Endodermal cell (in vitro differentiated cells): Measurements from ENCODE around the gene CNIH2. TPM values are rescaled to one million over a fixed set of nuclear protein-coding genes. Genes with fewer than 3 reads are reported as not detected.

Source experiments
- DNase-seq: peaks from one replicate; pipeline ENCODE4 v3.0.0-alpha.2; 2017
- H3K27ac ChIP-seq: 2 replicates; pipeline ENCODE4 v1.5.1; 2013; ENCODE audit warnings: mild to moderate bottlenecking, low read depth, low read length, moderate library complexity
- H3K27me3 ChIP-seq: 2 replicates; pipeline ENCODE4 v1.6.1; 2013; ENCODE audit warnings: mild to moderate bottlenecking, low read length, moderate library complexity; ENCODE audit not compliant: insufficient read depth, control insufficient read depth, poor library complexity, severe bottlenecking
- H3K36me3 ChIP-seq: 2 replicates; pipeline ENCODE4 v1.7.0; 2013; ENCODE audit warnings: mild to moderate bottlenecking, low read length, moderate library complexity; ENCODE audit not compliant: control insufficient read depth, insufficient read depth
- H3K4me1 ChIP-seq: one replicate; pipeline ENCODE4 v1.7.0; 2013; ENCODE audit warnings: low read length; ENCODE audit not compliant: control insufficient read depth, insufficient read depth
- H3K4me3 ChIP-seq: 2 replicates; pipeline ENCODE4 v1.5.1; 2013; ENCODE audit warnings: mild to moderate bottlenecking, low read length, moderate library complexity
- H3K9ac ChIP-seq: 2 replicates; pipeline ENCODE4 v1.6.1; 2013; ENCODE audit warnings: mild to moderate bottlenecking, low read length, moderate library complexity; ENCODE audit not compliant: poor library complexity, severe bottlenecking; ENCODE audit errors: extremely low read depth
- H3K9me3 ChIP-seq: 2 replicates; pipeline ENCODE4 v1.6.1; 2013; ENCODE audit warnings: mild to moderate bottlenecking, low read length, moderate library complexity; ENCODE audit not compliant: control insufficient read depth
- H3K27ac Mint-ChIP-seq: 2 replicates; pipeline ENCODE4 v1.8.0; 2020; ENCODE audit warnings: mixed read lengths
- H3K27me3 Mint-ChIP-seq: 2 replicates; pipeline ENCODE4 v1.8.0; 2021; ENCODE audit warnings: mild to moderate bottlenecking, mixed read lengths; ENCODE audit not compliant: insufficient read depth
- H3K36me3 Mint-ChIP-seq: 2 replicates; pipeline ENCODE4 v1.8.0; 2020; ENCODE audit warnings: low read depth, mixed read lengths
- H3K4me1 Mint-ChIP-seq: 2 replicates; pipeline ENCODE4 v1.8.0; 2020; ENCODE audit warnings: mixed read lengths
- H3K4me3 Mint-ChIP-seq: 2 replicates; pipeline ENCODE4 v1.8.0; 2020; ENCODE audit warnings: mild to moderate bottlenecking, moderate library complexity, mixed read lengths
- H3K9me3 Mint-ChIP-seq: 2 replicates; pipeline ENCODE4 v1.8.0; 2020; ENCODE audit warnings: mild to moderate bottlenecking, mixed read lengths
- WGBS, 2 experiments: methylation state at CpG; one replicate each; pipeline versions ENCODE4 v1.1.5 to v1.1.7; 2013; ENCODE audit warnings: missing lambda C conversion rate in 2 of 2, mixed read lengths in 1 of 2; ENCODE audit not compliant: insufficient coverage in 1 of 2, insufficient read length in 1 of 2; 5-methylcytosine and 5-hydroxymethylcytosine counted together
- total RNA-seq, 2 donors: library from RNA; stranded (reverse); fragmentation: NEBNext Ultra II Directional in 1 of 2; extraction: Animal tissue kit (Norgen Biotek cat#: 25700) in 1 of 2; gene quantifications; 2 replicates in 1 of 2; 3 replicates in 1 of 2; pipeline ENCODE4 v1.2.1, GENCODE V29; 2021
- TF ChIP-seq, protein P1 (sequence below): fragments of 200-600 bp; sonication (generic); conservative IDR thresholded peaks from 2 replicates; pipeline ENCODE4 v1.5.0; 2021; ENCODE audit warnings: antibody characterized with exemption, mild to moderate bottlenecking

CNIH2 gene
- total RNA-seq, 2 donors from 2014 or later = 3.5 to 3.8 TPM

- Histone ChIP-seq H3K9me3 (no peaks in the 10 kb centered on the region), H3K27me3 (no peaks in the 10 kb centered on the region), H3K9ac (no peak overlapping the region), H3K27ac (no peak overlapping the region), H3K4me1 (no peaks in the 10 kb centered on the region), H3K4me3 (no peak overlapping the region), H3K36me3 (peaks cover 22% of the 10 kb centered on the region)
- no peak overlapping the region for H3K4me3 Mint-ChIP-seq
- TF ChIP-seq, protein P1, sequence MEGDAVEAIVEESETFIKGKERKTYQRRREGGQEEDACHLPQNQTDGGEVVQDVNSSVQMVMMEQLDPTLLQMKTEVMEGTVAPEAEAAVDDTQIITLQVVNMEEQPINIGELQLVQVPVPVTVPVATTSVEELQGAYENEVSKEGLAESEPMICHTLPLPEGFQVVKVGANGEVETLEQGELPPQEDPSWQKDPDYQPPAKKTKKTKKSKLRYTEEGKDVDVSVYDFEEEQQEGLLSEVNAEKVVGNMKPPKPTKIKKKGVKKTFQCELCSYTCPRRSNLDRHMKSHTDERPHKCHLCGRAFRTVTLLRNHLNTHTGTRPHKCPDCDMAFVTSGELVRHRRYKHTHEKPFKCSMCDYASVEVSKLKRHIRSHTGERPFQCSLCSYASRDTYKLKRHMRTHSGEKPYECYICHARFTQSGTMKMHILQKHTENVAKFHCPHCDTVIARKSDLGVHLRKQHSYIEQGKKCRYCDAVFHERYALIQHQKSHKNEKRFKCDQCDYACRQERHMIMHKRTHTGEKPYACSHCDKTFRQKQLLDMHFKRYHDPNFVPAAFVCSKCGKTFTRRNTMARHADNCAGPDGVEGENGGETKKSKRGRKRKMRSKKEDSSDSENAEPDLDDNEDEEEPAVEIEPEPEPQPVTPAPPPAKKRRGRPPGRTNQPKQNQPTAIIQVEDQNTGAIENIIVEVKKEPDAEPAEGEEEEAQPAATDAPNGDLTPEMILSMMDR = no peak
- H3K4me1 Mint-ChIP-seq = peaks cover 5% of the 10 kb centered on the region
- H3K27me3 Mint-ChIP-seq = no peaks in the 10 kb centered on the region
- H3K9me3 Mint-ChIP-seq = no peaks in the 10 kb centered on the region
- DNase-seq = no peak
- peaks cover 23% of the 10 kb centered on the region for H3K36me3 Mint-ChIP-seq
- no peak overlapping the region for H3K27ac Mint-ChIP-seq
- WGBS, 2 experiments = 95 to 96% methylated on average over 3 to 4 of the region's 4 CpGs
Observed at GRCh38 chr11:66247295-66247694, 30.7 kb upstream of the CNIH2 start.

DNA sequence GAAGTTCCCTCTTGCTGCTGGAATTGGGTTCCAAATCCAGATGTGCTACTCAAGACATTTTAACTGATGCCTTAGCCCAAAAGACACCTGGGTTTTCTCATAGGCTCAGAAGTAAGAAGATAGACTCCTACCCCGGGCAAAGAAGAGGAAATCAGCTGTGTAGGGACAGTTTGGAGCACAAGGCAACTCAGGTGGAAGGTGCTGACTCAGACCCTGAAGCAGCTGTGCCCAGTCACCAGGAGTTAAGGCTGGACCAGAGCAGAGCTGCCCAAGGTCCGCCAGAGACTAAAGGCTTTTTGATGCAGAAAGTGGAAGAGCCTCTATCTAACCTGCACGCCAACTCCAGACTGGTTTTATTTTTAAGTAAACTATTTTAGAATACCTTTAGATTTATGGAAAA lies 30.2 kb upstream of the CNIH2 start:
- H3K27me3 Mint-ChIP-seq = no peaks in the 10 kb centered on the region
- no peak overlapping the region for H3K27ac Mint-ChIP-seq
- no peaks in the 10 kb centered on the region for H3K4me1 ChIP-seq
- peaks cover 5% of the 10 kb centered on the region for H3K4me1 Mint-ChIP-seq
- TF ChIP-seq, protein P1 = no peak
- H3K27me3 ChIP-seq = no peaks in the 10 kb centered on the region
- 93% methylated on average over 3 of the region's 3 CpGs for WGBS, 2 experiments
- no peaks in the 10 kb centered on the region for H3K9me3 Mint-ChIP-seq
- H3K4me3 ChIP-seq = no peak overlapping the region
- peaks cover 18% of the 10 kb centered on the region for H3K36me3 Mint-ChIP-seq
- H3K27ac ChIP-seq = no peak overlapping the region
- DNase-seq = no peak
- no peak overlapping the region for H3K9ac ChIP-seq
- H3K36me3 ChIP-seq = peaks cover 19% of the 10 kb centered on the region
- H3K9me3 ChIP-seq = no peaks in the 10 kb centered on the region
- no peak overlapping the region for H3K4me3 Mint-ChIP-seq

- 90 to 100% methylated on average over 3 to 6 of the region's 6 CpGs for whole genome bisulfite sequencing, 2 experiments
- Mint-ChIP-seq H3K27ac (no peak overlapping the region), H3K4me1 (peaks cover 5% of the 10 kb centered on the region), H3K9me3 (no peaks in the 10 kb centered on the region), H3K4me3 (no peak overlapping the region), H3K36me3 (peaks cover 22% of the 10 kb centered on the region), H3K27me3 (no peaks in the 10 kb centered on the region)
- TF ChIP-seq, protein P1 = no peak
- Histone ChIP-seq H3K27me3 (no peaks in the 10 kb centered on the region), H3K4me1 (no peaks in the 10 kb centered on the region), H3K4me3 (no peak overlapping the region), H3K36me3 (peaks cover 16% of the 10 kb centered on the region), H3K27ac (no peak overlapping the region), H3K9me3 (no peaks in the 10 kb centered on the region), H3K9ac (no peak overlapping the region)
- DNase-seq = no peak
Observed at GRCh38 chr11:66248903-66249302, 29.1 kb upstream of the CNIH2 start.
